Stimulated activated CD4-positive, alpha-beta T cell treated with anti-CD3 and anti-CD28 coated beads, Interleukin-12 subunit alpha, Interleukin-12 subunit beta, amount 100 ng/mL, for 4 hours (primary cell): ENCODE measurements around the gene VGLL1.
A peak's percentile ranks its signal among the peaks of the same experiment; 100 is the strongest.

Experiments used
- DNase-seq: peaks from one replicate; pipeline ENCODE4 v3.0.0-alpha.2; 2020

The VGLL1 gene

GRCh38 chrX:136531951-136532350 lies at the start of gene VGLL1:
Gene VGLL1 (plus strand): TSS chrX:136532215. CDS start chrX:136536021, 3,806 bp downstream.
- DNase-seq: no peak

GRCh38 chrX:136487647-136488046 lies 44.4 kb upstream of the VGLL1 start, which contains the start of gene BRS3:
Gene BRS3 (plus strand): TSS chrX:136487947. CDS start chrX:136488115, 168 bp downstream.
- DNase-seq: no peak

GRCh38 chrX:136488706-136489105 lies 43.3 kb upstream of the VGLL1 start:
- no peak for DNase-seq

GRCh38 chrX:136491832-136492231 lies 40.2 kb upstream of the VGLL1 start:
- no peak for DNase-seq

- no peak for DNase-seq
Observed at GRCh38 chrX:136493011-136493410, 39.0 kb upstream of the VGLL1 start.

GRCh38 chrX:136495043-136495442 lies 37.0 kb upstream of the VGLL1 start:
- no peak for DNase-seq

- DNase-seq: no peak
Observed at GRCh38 chrX:136496186-136496763, 35.7 kb upstream of the VGLL1 start.

- peak; percentile 76 for DNase-seq
Observed at GRCh38 chrX:136496764-136497555, 35.1 kb upstream of the VGLL1 start.

- no peak for DNase-seq
Observed at GRCh38 chrX:136497556-136498052, 34.4 kb upstream of the VGLL1 start, which contains the start of gene HTATSF1. Gene HTATSF1 (plus strand): TSS chrX:136497592. CDS start chrX:136497685, 93 bp downstream.

GRCh38 chrX:136519069-136519468 lies 12.9 kb upstream of the VGLL1 start:
- no peak for DNase-seq

GRCh38 chrX:136523770-136524169 lies 8.2 kb upstream of the VGLL1 start:
- DNase-seq: no peak

GRCh38 chrX:136525738-136526606 lies 6.0 kb upstream of the VGLL1 start:
- no peak for DNase-seq

- DNase-seq: no peak
Observed at GRCh38 chrX:136528645-136529315, 3.2 kb upstream of the VGLL1 start.

GRCh38 chrX:136529795-136530194 lies 2.2 kb upstream of the VGLL1 start:
- DNase-seq: no peak

- DNase-seq: no peak
Observed at GRCh38 chrX:136534131-136534530, 2.1 kb downstream of the VGLL1 start.

GRCh38 chrX:136538811-136539210 lies 6.8 kb downstream of the VGLL1 start:
- no peak for DNase-seq

- no peak for DNase-seq
Observed at GRCh38 chrX:136540226-136540625, 8.2 kb downstream of the VGLL1 start.

GRCh38 chrX:136541294-136541693 lies 9.3 kb downstream of the VGLL1 start:
- DNase-seq: no peak

GRCh38 chrX:136542281-136542680 lies 10.3 kb downstream of the VGLL1 start:
- DNase-seq: no peak

- DNase-seq: no peak
Observed at GRCh38 chrX:136546371-136546781, 14.4 kb downstream of the VGLL1 start.

- DNase-seq: no peak
Observed at GRCh38 chrX:136549226-136549625, 17.2 kb downstream of the VGLL1 start.

GRCh38 chrX:136551410-136551809 lies 19.4 kb downstream of the VGLL1 start:
- no peak for DNase-seq

GRCh38 chrX:136555694-136556093 lies 23.7 kb downstream of the VGLL1 start:
- DNase-seq: no peak
